GM12865 (cell line): Measurements from ENCODE around the gene SIT1.

Experiments used
- DNase-seq: peaks from one replicate; pipeline ENCODE4 v3.0.0; 2010; ENCODE audit warnings: low read depth
- H3K4me3 ChIP-seq: 2 replicates; pipeline ENCODE4 v1.5.1; 2011; ENCODE audit warnings: mild to moderate bottlenecking, low read depth, low read length, control low read depth
- TF ChIP-seq, protein P1 (sequence below): IDR thresholded peaks from 2 replicates; pipeline ENCODE4 v1.5.1; 2011; ENCODE audit warnings: low read length, control low read depth, low read depth, inconsistent platforms; ENCODE audit not compliant: insufficient read depth; ENCODE audit errors: missing control alignments

Gene SIT1

DNA sequence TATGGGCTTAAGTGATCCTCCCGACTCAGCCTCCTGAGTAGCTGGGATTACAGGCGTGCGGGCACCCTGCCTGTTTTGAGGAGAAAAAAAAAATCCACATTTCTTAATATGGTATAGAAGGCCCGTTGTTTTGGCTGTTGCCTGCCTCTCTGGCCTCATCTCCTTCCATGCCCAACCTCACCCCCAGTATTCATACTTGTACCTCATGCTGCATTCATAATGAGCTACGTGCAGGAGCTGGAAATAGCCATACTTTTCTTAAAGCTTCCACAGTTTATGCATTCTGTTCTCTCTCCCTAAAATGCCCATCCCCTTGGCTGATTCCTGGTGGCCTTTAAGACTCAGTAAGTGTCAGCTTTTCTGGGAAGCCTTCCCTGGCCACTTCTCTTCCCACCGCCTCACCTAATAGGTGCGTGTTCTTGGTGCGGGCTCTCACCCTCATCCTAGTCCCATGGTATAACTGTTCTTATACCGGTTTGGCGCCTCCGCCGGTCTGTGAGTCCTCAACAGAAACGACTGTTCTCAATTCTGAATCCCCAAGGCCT, 41.1 kb upstream of the SIT1 start:
- no peak for DNase-seq
- TF ChIP-seq, protein P1, sequence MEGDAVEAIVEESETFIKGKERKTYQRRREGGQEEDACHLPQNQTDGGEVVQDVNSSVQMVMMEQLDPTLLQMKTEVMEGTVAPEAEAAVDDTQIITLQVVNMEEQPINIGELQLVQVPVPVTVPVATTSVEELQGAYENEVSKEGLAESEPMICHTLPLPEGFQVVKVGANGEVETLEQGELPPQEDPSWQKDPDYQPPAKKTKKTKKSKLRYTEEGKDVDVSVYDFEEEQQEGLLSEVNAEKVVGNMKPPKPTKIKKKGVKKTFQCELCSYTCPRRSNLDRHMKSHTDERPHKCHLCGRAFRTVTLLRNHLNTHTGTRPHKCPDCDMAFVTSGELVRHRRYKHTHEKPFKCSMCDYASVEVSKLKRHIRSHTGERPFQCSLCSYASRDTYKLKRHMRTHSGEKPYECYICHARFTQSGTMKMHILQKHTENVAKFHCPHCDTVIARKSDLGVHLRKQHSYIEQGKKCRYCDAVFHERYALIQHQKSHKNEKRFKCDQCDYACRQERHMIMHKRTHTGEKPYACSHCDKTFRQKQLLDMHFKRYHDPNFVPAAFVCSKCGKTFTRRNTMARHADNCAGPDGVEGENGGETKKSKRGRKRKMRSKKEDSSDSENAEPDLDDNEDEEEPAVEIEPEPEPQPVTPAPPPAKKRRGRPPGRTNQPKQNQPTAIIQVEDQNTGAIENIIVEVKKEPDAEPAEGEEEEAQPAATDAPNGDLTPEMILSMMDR, result no peak
- H3K4me3 ChIP-seq, result no peak overlapping the region

DNA sequence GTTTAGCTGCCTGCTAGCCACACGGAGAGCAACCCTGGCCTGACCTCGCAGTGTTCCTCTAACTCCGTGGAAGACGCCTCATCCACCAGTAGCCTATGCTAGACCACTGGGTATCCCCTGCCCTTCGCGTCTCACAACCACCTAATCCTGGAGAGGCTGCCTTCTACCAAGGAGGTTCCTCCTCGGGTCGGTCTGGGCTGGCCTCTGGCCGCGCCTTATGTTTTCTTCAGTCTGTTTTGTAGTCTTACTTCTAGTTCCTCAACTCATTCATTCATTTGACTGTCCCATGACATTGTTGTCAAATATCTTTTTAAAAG, 40.6 kb upstream of the SIT1 start:
- TF ChIP-seq, protein P1, result no peak
- H3K4me3 ChIP-seq, result peak overlapping the region; percentile 59
- no peak for DNase-seq

DNA sequence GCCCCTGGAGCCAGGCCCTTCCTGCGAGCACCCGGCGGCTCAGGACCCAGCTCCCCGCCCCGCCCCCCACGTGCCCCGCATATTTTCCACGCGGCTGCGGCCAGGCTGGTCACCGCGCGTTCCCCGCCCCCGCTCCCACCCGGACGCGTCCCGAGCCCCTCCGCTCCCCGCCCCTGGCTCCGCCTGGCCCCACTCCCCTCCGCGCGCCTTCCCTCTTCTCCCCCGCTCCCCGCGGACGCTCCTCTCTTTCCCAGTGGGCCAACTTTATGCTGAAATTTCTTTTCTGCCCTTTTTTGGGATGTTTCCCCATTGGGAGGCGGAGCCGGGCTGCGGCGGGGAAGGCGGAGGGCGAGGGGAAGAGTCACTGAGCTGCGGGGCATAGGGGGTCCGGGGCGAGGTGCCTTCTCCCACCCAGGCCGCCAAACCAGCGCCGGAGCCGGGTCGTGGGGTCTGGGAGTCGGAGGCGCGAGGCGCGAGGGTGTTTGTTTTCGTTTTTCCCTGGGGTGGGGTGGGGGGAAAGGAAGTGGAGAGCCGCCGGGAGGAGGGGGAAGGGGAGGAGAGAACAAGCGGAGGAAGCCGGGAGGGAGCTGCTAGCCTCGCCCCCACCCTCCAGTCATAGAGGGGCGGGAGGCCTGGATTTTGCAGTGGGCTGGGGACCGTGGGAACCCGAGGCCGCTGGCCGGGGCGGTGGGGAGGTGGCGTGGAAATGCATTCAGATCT, 40.0 kb upstream of the SIT1 start:
- peak overlapping the region; percentile 59 for H3K4me3 ChIP-seq
- peak; percentile 13 for DNase-seq
- TF ChIP-seq, protein P1, result no peak

DNA sequence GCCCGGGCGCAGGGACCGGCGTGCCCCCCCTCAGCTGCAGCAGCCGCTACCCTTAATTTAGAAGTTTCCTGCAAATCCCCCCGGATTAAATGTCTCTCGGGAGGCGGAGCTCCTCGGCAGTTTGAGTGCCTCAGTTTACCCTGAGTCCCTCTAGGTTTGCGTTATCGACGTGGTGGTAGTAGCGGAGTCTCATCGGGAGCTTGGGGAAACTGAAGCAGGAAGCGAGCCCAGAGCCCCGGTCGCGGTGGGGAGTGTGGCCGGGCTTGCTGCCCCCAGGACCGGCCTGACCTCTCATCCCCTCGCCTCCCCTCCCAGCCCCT, 39.5 kb upstream of the SIT1 start:
- DNase-seq, result peak; percentile 26
- TF ChIP-seq, protein P1, result no peak
- peak overlapping the region; percentile 59 for H3K4me3 ChIP-seq

DNA sequence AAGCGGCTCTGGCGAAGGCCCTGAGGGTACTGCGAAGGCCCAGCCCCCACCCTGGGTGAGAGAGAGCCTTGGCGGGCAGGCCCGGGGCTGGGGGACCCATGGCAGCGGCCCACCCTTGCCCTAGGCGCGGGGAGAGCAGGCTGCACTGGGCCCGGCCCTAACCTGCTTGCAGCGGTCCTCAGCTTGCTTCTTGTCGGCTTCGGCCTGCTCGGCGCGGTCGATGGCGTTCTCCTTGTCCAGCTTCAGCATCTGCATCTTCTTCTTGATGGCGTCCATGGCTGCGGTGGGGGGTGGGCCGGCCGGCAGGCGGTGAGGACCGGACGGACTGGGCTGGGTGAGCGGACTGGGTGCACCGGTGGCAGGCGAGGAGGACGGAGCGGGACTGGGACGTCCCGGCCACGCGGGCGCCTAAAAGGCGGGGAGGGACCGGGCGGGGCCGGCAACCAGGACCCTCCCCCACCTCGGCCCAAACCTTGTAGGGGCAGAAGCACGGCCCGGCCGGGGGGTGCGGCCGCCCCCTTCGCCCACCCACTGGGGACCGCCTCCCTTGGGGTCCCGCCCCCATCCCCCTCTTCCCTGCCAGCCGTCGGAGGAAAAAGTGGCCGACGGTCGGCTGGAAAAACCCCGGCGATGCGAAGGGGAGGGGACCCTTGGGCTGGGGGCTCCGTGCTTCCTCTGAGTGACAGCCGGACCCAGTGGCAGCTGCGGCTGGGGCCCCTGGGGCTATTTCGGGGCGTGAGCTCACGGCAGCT, 39.0 kb upstream of the SIT1 start, which contains the start of gene TPM2:
TSS of gene TPM2 (minus strand) at position 384 of the 752 bp plus-strand sequence. CDS start at position 276, 108 bp downstream.
- TF ChIP-seq, protein P1, result no peak
- peak within 1 kb of the TSS; percentile 59 for H3K4me3 ChIP-seq
- no peak for DNase-seq

DNA sequence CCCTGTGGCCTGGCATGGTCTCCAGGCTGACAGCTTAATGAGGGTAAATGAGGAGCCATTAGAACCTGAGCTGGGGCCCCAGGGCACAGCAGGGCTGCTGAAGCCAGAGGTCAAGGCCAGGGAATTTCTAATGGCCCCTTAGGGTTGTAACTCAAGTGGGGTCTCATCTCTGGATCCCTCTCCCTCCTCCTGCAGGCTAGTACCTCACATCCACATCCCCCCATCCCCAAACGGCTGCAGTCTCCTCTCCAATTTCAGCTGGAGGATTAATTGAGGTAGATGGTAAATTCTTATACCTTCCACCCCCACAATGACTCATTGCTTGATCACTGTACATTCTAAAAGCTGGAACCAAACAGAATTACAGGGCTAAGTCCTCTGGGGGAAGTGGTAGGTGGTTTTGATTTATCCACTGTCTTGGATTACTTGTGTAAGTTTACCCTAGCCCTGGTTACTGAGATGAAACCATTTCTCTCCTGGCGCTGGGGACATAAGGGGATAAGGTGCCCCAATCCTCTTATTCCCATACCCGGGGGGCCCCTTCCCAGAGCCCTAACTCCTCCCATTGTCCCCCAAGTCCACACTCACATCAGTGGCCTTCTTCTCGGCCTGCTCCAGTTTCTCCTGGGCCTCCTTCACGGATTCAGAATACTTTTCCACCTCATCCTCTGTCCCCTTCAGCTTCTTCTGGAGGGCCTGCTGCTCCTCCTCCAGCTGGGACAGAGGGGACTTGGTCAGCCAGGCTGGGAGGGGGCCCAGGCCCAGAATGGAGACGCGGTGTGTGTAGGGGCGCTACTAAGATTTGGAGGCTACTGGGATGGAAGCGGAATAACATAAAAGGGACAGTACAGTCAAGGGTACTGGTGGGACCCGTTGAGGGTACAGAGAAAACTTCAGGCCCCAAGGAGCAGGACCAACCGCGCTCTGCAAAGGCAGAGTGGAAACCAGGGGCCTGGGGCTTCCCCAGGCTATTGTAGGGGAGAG, 38.1 kb upstream of the SIT1 start:
- TF ChIP-seq, protein P1, result no peak
- H3K4me3 ChIP-seq, result no peak overlapping the region
- DNase-seq, result no peak
